Stimulated activated CD4-positive, alpha-beta T cell treated with anti-CD3 and anti-CD28 coated beads, Interleukin-1b, Interleukin-23, amount 100 ng/mL, for 24 hours (primary cell): ENCODE results near the gene SOWAHA.
"Not testable (repeated sequence)": the region's sequence is repeated elsewhere in the genome, so short reads cannot be mapped to it uniquely, and the experiment has no call there.

Experiments used
- DNase-seq, 4 experiments: peaks; one replicate each; pipeline ENCODE4 v3.0.0-alpha.2; 2020; ENCODE audit warnings: low read depth in 4 of 4, low spot score in 1 of 4

Gene SOWAHA

DNA sequence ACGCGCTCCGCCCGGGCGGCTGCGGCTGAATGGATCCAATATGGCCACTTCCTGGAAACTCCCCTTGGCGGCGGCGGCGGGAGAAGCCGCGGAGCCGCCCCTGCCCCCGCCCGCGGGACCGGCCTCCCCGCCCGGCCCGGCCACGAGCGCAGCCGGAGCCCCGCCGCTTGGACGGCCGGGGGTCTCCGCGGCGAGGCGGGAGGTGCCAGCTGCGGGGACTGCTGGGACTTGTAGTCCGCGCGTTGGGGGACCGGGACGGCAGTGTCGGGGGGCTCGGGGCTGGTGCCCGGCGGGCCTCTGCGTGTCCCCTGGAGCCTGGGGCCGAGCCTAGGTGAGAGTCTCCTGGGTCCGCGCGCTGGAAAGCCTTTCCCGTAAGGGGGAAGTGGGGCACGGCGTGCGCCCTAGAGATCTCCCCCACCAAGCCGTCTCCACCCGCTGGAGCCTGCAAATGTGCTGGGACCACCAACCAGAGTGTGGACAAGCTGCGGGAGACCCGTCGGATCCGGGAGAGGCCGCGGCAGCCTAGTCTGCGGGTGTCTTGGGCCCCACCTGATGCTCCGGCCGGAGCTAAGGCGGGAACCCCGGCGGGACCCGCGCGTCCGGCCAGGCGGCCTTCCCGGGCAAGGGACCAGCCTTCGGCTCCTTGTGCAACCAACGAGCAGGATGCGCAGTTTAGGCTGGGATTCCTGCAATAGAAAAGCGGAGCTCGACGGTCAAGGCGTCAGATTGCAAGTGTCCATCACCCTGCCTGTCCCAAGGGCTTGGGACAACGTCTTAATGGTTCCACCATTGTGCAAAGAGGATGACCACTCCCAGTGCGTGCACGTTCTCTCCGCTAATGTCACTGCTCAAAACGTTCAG lies 35.7 kb upstream of the SOWAHA start, which contains the start of gene SEPTIN8:
Gene SEPTIN8 (minus strand): TSS at position 31 of the 861 bp plus-strand sequence. CDS start 102 bp downstream, outside the sequence.
- DNase-seq: peak in 3 of 4 experiments; percentile 4 to 20 (median 19)

DNA sequence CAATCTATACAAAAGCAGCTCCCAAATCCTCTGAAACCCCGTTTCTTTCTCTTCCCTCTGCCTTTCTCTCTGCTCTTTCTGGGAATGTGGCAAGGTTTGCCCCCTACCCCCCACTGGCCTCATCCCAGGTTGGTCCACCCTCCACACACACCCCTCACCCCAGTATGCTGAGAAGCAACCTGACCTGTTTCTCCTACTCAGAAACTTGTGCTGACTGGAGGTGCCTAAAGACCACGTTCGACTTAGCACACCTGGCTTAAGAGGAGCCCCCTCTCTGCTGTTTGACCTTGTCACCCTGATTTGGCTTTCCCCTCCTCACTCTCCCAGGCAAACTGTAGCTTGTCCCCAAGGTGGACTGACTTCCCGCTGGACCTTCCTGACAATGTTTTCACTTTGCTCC lies 35.0 kb upstream of the SOWAHA start:
- no peak for DNase-seq

DNA sequence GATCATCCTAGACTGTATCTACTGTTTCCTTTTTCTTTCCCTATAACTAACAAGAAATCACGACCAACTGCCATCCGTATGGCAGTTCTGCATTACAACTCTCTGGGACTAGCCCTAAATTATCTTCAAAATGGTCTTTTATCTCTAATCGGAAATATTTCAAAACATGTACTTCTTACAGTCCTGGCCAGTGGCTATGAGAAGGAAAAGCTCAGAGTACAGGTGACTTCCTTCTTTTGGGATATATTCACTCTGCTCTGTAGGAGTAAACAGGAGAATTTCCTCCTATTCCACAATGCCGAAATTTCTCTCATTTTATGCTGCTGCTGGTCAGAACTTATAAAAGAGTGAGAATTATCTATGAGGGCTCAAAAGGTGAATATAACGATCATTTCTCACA lies 34.2 kb upstream of the SOWAHA start:
- DNase-seq: no peak

DNA sequence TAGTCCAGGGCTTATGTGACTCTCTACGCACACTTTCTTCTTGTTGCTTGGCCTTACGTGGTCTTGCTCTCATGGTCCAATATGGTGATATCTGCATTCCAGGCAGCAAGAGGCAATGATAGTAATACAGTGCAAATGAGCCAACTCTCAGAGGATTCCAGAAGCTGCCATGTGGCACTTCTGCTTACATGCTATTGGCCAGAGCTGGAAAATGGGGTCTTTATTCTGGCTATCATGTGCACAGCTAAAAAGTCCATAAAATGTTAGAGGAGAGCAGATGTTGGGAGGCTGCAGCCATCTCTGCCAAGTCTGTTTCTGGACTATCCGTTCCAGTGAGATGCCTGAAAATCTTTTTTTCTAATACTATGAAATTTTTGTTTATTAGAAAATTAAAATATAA lies 33.1 kb upstream of the SOWAHA start:
- DNase-seq: no peak

DNA sequence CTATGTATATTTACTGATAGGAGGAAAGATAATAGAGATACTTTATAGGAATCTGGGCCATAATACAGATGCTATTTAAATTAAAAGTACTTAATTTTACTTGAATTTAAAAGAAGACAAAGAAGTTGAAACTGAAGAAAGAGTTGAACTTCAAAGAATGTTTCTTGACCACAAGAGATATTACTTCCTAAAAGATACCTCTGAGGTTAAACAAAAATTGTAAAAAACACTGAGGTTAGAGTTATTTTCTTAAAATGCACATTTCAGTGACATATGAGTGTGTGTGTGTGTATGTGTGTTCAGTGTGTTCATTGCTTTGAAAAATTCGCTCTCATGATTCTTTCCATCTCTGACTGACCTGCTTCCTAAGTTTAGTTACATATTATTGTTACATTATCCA lies 32.5 kb upstream of the SOWAHA start:
- DNase-seq: no peak

DNA sequence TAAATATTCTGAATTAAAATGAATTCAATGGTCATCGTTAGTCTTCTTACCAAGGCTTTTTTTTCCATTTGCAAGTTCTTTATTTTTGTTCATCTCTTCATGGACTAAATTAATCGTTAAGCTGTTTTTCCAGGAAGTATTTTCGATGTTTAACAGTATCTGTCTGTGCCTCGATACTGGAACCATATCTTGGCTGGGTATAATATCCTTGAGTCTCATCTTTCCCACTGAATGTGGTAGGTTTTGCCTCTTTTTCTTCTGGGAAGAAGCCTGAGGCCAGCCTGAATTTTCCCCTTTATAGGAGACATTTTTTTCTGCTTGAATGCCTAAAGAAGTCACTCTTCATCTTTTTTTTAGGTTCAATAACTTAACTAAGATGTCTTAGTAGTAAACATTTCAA lies 32.1 kb upstream of the SOWAHA start:
- DNase-seq: no peak

DNA sequence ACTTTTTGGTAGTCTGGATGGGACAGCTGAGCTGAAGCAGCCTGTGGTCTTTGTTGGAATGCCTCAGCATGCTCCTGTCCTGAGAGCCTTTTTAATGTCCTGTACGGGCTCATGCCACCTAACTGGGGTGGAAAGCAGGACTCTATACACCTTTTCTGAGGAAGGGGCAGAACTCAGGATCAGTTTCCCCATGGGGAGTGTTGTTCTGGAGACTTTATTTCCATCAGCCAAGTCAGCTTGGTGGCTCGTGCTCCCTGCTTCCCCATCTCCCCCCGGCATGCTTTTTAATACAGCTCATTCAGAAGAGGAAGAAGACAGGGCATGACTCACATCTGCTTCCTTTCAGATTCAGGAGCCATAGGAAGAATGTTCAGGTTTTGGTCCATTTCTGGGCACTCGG lies 31.0 kb upstream of the SOWAHA start:
- no peak for DNase-seq

DNA sequence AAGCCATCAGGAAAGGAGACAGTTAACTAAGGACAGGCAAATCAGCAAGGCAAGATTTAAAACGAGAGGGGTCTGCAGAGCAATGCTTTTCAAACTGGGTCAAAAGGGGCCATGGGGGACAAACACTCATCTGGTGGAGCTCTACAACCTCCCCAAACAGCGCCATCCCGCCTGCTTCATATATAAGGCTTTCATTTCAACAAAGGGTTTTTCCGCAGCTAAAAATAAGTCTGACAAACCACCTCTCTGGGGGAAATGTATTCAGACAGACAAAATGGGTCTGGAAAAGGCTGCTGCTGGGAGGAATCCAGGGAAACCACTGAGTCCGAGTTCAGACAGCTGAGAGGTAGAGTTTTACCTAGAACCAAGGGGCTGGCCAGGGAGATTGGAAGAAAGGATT lies 27.7 kb upstream of the SOWAHA start:
- DNase-seq: no peak

DNA sequence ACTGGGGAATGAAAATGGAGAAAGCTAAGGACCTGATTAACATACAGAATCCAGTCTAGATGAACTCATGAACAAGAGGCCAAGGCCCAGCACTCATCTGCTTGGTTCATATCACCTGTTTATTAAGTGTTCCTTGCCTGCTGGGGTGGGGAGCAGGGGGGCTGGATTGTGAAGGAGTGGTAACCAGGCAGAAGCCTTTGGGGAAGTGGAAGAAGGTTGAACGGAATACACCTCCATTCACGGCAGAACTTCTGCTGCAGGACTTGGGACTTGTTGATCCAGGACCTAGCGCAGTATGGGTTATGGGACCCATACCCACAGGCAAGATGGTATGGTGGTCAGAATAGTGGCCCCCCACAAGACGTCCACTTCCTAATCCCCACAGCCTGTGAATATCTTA lies 27.2 kb upstream of the SOWAHA start:
- DNase-seq: no peak

DNA sequence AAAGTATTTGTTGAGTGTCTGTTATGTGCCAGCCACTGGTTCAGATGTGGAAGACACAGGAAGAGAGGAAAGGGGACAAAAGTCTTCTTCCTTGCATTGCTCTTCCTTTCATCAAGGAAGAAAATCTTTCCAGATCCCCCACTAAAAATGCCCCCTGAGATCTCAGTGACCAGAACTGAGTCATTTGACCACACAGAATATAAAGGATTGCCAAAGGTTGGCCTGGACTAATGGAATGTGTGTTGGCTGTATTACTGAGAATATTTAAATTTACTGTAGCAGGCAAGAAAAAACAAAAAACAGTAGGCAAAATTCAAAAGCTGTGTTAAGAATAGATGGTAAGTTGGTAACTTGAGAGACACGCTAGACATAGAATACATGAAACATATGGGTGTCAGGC lies 26.0 kb upstream of the SOWAHA start:
- no peak for DNase-seq

DNA sequence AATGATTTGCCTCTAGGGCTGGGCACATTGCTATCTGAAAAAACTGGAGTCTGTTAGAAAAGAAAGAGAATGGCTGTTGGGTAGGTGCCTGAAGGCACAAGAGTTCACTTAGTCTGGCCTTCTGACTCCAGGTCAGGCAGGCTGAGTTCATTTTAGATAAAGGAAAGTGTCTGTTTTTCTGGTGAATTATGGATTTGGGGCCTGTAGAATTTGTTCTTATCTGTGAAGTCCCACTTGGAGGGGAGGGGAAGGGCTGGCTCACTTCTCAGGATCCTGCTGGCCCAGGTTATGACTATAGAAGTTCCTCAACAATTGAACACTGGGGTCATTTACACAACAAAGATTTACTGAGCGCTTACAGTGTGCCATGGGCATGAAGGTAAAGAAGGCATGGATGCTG lies 24.6 kb upstream of the SOWAHA start:
- DNase-seq: no peak

DNA sequence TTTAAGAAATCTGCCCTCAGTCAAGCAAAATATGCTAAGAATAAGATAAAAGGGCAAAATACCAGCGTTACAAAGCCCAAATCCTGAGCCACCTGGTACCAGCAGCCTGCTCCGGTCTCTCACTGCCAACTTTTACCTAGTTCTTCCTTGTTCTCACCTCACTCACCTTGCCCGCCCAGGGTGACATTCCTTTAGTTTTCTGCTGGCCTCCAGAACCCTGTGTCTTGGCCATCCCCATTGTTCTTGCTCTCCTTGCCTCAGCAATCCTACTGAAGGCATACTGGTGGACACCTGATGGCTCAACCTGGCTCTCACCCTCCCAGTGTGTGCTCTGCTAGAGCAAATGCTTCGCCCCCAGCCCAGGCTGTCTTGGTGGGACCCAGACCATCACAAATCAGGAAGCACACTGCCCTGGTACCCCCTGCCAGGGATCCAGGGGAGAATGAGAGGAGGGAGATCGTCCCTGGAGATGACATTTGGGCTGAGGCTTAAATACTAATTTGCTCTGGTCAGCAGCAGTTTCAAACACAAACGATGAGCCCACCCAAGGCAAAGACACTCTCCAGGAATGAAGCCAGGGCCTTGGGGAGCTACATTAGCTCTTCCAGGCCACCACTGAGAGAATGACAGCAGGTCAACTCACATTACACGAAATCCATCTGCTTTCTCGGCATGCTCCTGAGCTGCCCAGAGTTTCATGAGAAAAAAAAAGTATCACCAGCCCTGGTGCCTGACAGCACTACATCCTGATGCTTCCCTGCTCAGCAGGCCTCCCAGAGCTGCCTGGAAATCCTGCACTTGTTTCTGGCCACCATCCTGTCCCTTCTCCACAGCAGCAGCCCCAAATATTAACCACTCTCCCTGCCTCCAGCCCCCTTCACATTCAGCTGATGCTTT lies 23.9 kb upstream of the SOWAHA start:
- DNase-seq: no peak

DNA sequence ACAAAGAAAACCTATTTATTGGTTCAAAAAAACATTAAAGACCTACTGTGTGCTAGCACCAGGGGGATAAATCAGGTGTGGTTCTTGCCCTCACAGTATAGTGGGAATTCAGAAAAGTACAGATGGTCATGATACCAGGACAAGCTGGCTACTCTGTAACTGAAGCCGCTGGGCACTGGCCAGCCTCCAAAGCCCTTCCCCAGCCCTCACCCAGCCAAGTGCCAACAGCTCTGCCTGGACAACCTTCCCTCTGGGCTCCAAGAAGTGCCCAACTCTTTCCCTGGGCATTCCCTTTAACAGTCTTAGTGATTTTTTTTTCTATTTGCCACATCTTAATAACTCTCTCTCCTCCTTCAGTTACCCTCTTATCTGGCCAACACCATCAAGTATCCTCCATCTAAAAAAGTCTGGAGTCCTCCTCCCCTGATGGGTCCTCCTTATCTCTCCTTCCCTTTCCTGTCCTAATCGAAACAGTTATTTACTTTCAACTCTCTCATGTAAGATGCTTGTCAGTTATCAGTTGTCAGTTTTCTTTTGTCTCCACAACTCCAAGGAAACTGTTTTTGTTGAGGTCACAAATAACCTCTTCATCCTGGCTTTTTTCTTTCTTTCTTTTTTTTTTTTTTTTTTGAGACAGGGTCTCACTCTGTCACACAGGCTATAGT lies 22.8 kb upstream of the SOWAHA start:
- DNase-seq: no peak

DNA sequence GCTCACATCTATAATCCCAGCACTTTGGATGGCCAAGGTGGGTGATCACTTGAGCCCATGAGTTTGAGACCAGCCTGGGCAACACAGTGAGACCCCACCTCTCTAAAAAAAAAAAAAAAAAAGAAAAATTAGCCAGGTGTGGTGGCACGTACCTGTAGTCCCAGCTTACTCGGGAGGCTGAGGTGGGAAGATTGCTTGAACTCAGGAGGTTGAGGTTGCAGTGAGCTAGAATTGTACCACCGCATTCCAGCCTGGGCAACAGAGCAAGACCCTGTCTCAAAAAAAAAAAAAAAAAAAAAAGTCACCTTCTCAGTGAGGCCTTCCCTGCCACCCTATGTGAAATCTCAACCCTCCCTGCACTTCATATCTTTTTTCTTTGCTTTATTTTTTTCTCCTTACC lies 22.1 kb upstream of the SOWAHA start:
- no peak for DNase-seq

DNA sequence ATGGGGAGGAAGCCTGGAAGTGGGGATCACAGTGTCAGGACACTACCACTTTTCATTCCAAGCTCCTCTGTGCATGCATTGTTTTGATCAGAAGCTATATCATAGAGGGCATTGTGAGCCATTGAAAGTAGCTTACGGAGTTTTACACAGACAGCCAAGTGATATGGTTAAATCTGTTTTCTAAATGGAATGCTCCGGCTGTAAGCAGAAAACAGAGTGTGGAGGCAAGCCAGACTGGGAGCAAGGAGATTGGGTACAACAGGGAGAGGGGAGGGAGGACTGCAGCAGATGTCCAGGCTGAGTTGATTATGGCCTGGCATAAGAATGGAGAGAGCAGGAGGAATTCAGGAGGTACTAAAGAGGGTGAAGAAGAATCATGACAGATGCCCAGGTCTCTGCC lies 15.5 kb upstream of the SOWAHA start:
- no peak for DNase-seq

DNA sequence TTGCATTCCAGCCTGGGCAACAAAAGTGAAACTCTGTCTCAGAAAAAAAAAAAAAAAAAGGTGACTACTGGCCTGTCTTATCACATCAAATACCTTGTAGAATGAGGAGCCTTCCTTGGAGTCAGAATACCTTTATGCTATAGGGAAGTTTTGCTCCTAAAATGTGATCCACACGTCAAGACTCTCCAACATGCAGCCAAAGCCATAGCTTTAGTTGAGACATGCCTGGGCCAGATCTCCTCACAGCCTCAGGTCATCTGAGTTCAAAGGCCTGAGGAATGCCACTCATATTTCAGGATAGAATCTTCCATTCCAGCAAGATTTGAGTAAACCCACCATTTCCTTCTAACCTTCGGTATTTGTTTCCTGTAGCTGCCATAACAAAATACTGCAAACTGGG lies 13.7 kb upstream of the SOWAHA start:
- DNase-seq: no peak

DNA sequence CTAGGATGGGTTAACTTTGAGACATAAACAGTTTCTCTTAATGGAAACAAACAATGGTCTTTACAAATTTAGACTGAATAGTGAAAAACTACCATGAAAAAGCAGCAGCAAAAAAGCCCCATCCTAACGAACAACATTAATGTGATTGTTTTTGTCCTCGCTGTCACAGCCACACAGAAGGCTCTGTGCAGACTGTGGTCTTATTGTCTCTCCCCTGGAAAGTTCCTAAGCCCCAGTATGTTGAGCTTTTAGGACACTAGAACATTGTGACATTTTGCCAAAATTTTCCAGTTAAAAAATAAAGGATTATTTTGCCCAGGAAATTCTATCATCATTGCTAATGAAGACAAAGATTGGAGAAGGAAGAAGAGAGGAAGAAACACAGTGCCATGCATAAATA lies 12.6 kb upstream of the SOWAHA start:
- no peak for DNase-seq

DNA sequence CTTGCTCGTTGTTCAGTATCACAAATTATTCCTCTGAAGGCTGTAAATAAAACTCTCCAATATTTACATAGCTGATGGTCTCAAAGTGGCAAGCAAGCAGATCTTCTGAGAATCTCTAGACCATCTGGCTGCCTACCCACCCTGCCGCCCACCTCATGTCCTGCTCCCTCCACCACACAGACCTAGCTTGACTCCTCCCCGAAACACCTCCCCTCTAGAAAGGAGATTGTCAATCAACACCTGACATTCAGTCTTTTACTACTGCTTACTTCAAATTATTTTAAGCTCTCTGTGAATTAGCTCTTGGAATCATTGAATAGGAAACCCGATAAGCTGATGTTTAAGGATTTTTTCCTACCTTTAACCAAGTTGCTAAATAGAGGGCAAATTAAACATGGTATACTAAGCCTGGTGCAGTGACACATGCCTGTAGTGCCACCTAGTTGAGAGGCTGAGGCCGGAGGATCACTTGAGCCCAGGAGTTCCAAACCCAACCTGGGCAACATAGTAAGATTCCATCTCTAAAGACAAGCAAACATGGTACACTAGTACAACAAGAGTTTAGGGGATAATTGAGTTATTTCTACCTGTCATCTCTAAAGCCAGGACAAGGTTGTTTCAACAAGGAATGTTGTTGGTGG lies 10.9 kb upstream of the SOWAHA start:
- no peak for DNase-seq

DNA sequence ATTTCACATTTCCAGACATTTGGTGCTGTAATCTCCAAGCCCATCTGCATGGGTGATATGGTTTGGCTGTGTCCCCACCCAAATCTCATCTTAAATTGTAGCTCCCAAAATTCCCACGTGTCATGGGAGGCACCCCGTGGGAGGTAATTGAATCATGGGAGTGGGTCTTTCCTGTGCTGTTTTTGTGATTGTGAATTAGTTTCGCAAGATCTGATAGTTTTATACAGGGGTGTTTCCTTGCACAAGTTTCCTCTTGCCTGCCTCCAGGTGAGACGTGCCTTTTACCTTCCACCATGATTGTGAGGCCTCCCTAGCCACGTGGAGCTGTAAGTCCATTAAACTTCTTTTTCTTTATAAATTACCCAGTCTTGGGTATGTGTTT lies 10.4 kb upstream of the SOWAHA start:
- not testable (repeated sequence) for DNase-seq

DNA sequence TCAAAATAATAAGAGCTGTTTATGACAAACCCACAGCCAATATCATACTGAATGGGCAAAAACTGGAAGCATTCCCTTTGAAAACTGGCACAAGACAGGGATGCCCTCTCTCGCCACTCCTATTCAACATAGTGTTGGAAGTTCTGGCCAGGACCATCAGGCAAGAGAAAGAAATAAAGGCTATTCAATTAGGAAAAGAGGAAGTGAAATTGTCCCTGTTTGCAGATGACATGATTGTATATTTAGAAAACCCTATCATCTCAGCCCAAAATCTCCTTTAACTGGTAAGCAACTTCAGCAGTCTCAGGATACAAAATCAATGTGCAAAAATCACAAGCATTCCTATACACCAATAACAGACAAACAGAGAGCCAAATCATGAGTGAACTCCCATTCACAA lies 8.9 kb upstream of the SOWAHA start:
- DNase-seq: not testable (repeated sequence)

DNA sequence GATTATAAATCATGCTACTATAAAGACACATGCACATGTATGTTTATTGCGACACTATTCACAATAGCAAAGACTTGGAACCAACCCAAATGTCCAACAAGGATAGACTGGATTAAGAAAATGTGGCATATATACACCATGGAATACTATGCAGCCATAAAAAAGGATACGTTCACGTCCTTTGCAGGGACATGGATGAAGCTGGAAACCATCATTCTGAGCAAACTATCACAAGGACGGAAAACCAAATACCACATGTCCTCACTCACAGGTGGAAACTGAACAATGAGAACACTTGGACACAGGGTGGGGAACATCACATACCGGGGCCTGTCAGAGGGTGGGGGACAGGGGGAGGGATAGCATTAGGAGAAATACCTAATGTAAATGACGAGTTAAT lies 7.2 kb upstream of the SOWAHA start:
- not testable (repeated sequence) for DNase-seq
